Measurements from ENCODE around the gene SPSB3. TPM values are rescaled to one million over a fixed set of nuclear protein-coding genes. Genes with fewer than 3 reads are reported as not detected.

SPSB3 gene
- 10 to 100 TPM; 95.9 to 97.8 TPM for total RNA-seq

DNA sequence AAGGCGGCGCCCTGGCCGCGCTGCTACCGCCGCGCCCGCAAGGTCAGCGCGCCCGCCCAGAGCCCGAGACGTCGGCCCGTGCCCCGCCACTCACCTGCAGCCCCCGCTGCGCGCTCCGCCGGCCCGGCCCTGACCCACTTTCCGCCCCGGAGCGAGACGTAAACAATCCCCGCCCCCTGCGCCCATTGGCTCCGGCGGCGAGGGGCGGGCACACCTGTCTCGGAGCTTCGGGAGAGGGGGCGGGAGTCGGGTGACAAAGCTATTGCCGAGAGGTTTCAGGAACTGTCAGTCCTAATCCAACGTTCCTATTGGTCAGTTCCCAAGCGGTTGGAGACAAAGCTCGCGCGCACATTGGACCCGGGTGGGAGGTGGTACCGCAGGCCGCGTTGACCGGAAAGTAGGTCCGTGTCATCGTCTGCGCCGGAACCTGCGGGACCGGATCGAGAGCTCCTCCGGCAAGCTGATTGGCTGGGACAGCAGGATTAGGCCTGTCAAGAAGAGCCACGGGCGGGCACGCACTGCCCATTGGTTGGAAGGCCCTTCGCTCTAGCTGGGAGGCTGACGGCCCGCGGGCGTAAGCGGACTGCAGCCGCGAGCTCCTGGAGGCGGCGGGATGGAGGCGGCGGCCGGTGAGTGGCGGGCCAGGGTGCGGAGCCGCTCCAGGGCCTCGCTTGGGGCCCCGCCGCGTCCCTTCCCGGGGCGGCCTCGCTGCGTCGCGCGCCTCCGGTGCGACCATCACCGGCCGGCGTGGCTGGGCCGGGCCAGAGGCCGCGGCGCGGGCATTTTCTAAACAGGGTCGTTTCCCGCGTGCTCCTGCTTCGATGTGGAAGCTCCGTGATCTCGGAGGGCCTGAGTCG, at the start of gene SPSB3, which contains the start of gene NUBP2:
Gene SPSB3 (minus strand): TSS at position 164 of the 857 bp plus-strand sequence. CDS start 1,088 bp downstream, outside the sequence.
Gene NUBP2 (plus strand): TSS at position 553 of the 857 bp plus-strand sequence. CDS start 61 bp downstream, at position 614.
- Histone ChIP-seq H3K4me3 (peak within 1 kb of the TSS; percentile 70 to 77), H3K27me3 (no peaks in the 10 kb centered on the region), H3K9me3 (no peaks in the 10 kb centered on the region), H3K27ac (peak within 1 kb of the TSS; percentile 84 to 95 (median 94)), H3K4me1 (peaks cover 54% of the 10 kb centered on the region), H3K36me3 (replicated peaks in 1 of 2; ENCODE audit: insufficient read depth in 1 of 2, low read depth in 2 of 2) (peaks cover 0 to 4% of the 10 kb centered on the region in 2 donors)
- intact Hi-C loops (cut with DNase I), result no loop called here
- ATAC-seq (peak; percentile 94), DNase-seq (peak; percentile 100)
- 0 to 1% methylated on average over 19 to 87 of the region's 102 CpGs for WGBS, 2 donors
- peak; percentile 43 to 62 (median 59) for TF ChIP-seq POLR2A (IDR thresholded peaks at IDR 0.05)
- TF ChIP-seq, protein P1, sequence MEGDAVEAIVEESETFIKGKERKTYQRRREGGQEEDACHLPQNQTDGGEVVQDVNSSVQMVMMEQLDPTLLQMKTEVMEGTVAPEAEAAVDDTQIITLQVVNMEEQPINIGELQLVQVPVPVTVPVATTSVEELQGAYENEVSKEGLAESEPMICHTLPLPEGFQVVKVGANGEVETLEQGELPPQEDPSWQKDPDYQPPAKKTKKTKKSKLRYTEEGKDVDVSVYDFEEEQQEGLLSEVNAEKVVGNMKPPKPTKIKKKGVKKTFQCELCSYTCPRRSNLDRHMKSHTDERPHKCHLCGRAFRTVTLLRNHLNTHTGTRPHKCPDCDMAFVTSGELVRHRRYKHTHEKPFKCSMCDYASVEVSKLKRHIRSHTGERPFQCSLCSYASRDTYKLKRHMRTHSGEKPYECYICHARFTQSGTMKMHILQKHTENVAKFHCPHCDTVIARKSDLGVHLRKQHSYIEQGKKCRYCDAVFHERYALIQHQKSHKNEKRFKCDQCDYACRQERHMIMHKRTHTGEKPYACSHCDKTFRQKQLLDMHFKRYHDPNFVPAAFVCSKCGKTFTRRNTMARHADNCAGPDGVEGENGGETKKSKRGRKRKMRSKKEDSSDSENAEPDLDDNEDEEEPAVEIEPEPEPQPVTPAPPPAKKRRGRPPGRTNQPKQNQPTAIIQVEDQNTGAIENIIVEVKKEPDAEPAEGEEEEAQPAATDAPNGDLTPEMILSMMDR (IDR thresholded peaks at IDR 0.05), result peak in 1 of 7 experiments; percentile 3

DNA sequence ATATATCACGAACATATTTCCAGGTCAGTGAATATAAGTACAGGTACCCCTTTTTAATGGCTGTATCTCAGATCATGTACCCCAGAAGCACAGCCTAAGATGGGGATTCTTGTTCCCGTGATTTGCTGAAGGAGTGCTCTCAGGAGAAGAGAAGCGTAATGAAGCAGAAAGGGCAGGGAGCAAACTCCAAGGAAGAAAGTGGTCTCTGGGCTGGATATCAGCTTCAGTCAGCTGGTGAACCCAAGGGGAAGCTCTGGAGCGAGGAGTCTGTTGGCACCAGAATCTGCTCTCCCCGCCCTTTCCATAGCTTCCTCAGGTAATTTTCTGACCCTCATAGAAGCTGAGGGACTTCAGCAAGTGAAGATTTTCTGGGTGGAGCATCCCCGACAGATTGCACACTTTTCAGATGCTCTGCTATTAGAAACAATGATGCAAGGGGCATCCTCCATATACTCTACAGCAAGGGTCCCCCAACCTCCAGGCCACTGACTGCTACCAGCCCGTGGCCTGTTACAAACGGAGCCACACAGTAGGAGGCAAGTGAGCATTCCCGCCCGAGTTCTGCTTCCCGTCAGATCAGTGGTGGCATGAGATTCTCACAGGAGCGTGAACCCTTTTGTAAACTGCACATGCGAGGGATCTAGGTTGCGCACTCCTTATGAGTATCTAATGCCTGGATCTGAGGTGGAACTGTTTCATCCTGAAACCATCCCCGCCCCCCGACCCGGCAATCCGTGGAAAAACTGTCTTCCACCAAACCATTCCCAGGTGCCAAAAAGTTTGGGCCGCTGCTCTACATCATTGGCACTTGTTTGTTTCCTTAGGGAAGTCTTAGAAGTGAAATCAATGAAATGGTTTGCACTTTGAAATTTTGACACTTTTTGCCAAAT, 49.1 kb upstream of the SPSB3 start:
- TF ChIP-seq POLR2A (IDR thresholded peaks at IDR 0.05), result no peak
- TF ChIP-seq, protein P1 (IDR thresholded peaks at IDR 0.05), result no peak
- no peak overlapping the region for H3K4me3 ChIP-seq
- H3K27me3 ChIP-seq, result no peaks in the 10 kb centered on the region
- 75 to 83% methylated on average over 15 to 19 of the region's 19 CpGs for WGBS, 2 donors
- intact Hi-C loops (cut with DNase I), result no loop called here
- peaks cover 45% of the 10 kb centered on the region for H3K4me1 ChIP-seq
- no peaks in the 10 kb centered on the region for H3K9me3 ChIP-seq
- no peaks in the 10 kb centered on the region for H3K36me3 ChIP-seq (replicated peaks in 1 of 2; ENCODE audit: insufficient read depth in 1 of 2, low read depth in 2 of 2)
- ATAC-seq (no peak), DNase-seq (no peak)
- peak overlapping the region in 3 of 4 donors; percentile 56 to 96 (median 95) for H3K27ac ChIP-seq

DNA sequence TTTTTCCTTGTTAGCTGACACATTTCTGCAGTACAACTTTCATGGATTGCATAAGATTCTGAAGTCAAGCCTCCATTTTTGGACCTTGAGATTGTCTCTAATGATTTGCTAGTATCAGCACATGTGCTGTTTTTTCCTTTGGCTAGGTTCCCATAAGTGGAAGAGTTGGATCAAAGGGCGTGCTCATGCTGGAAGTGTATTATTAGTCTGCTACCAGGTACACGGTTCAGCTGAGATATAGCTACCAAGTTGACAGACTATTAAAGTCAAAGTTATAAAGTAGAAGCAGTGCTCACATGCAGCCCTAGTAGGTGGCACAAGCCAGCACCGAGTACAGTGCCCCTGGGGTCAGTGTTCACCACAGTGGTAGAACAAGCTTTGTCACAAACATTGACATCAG, 47.8 kb upstream of the SPSB3 start:
- Histone ChIP-seq H3K27me3 (no peaks in the 10 kb centered on the region), H3K36me3 (replicated peaks in 1 of 2; ENCODE audit: insufficient read depth in 1 of 2, low read depth in 2 of 2) (no peaks in the 10 kb centered on the region), H3K9me3 (no peaks in the 10 kb centered on the region), H3K4me3 (no peak overlapping the region), H3K4me1 (peaks cover 52% of the 10 kb centered on the region), H3K27ac (peak overlapping the region; percentile 45 to 96 (median 76))
- DNase-seq (peak; percentile 43 to 73 (median 58)), ATAC-seq (peak; percentile 16)
- intact Hi-C loops (cut with DNase I), result no loop called here
- WGBS, 2 donors, result 11 to 17% methylated on average over 3 of the region's 3 CpGs
- peak in 2 of 3 donors; percentile 41 to 61 for TF ChIP-seq POLR2A (IDR thresholded peaks at IDR 0.05)
- TF ChIP-seq, protein P1 (IDR thresholded peaks at IDR 0.05), result no peak

DNA sequence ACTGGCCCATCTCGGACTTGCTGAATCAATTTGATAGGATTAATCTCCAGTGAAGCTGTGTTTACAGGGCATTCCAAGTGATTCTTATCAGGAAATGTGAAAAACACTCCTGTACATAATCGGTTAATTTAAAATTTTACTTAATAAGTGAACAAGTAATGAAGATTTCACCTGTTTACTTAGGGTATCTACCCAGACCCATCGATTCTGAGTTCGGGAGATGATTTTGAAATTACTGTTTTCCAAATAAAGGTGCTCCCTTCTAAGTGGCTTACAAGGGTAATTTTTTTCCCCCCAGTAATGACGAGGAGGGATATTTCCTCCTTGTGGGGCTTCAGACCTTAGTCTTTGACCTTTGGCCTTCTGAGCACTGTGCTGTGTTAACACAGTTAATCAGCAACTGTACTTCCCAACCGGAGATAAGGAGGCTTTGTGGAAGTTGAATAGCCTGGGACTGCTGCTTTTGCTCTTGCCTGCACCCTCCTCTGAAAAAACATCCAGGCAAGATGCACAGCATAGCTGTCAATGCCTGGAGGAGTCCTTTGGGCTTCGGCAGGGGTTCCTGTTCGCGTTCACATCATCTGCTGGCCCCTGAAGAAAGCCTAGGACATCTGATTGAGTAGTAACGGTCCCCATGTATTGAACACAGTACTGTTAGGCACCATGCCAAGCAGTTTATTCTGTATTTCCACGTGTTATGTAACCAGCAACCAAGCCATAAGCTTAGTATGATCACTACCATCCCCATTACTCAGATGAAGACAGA, 46.5 kb upstream of the SPSB3 start:
- 14 to 17% methylated on average over 11 of the region's 11 CpGs for WGBS, 2 donors
- peaks cover 66% of the 10 kb centered on the region for H3K4me1 ChIP-seq
- H3K27ac ChIP-seq, result peak overlapping the region; percentile 14 to 96 (median 70)
- intact Hi-C loops (cut with DNase I), result no loop called here
- H3K9me3 ChIP-seq, result no peaks in the 10 kb centered on the region
- no peak for DNase-seq
- H3K4me3 ChIP-seq, result no peak overlapping the region
- TF ChIP-seq, protein P1 (IDR thresholded peaks at IDR 0.05), result no peak
- no peak for TF ChIP-seq POLR2A (IDR thresholded peaks at IDR 0.05)
- ATAC-seq, result no peak
- no peaks in the 10 kb centered on the region for H3K27me3 ChIP-seq
- H3K36me3 ChIP-seq (replicated peaks in 1 of 2; ENCODE audit: insufficient read depth in 1 of 2, low read depth in 2 of 2), result no peaks in the 10 kb centered on the region
